Fibroblast of mammary gland (primary cell): ENCODE results near the gene TPST2.
A peak's percentile ranks its signal among the peaks of the same experiment; 100 is the strongest.

Experiments used
- DNase-seq: peaks from one replicate; pipeline ENCODE4 v3.0.0-alpha.2; 2010; ENCODE audit warnings: low read depth
- H3K4me3 ChIP-seq: 2 replicates; pipeline ENCODE4 v1.5.1; 2011; ENCODE audit warnings: low read depth, mild to moderate bottlenecking, low read length, moderate library complexity; ENCODE audit not compliant: control insufficient read depth
- TF ChIP-seq, protein P1 (sequence below): conservative IDR thresholded peaks from 2 replicates; pipeline ENCODE4 v1.5.1; 2011; ENCODE audit warnings: low read depth, low read length, inconsistent platforms; ENCODE audit not compliant: control insufficient read depth, insufficient read depth

Gene TPST2

DNA sequence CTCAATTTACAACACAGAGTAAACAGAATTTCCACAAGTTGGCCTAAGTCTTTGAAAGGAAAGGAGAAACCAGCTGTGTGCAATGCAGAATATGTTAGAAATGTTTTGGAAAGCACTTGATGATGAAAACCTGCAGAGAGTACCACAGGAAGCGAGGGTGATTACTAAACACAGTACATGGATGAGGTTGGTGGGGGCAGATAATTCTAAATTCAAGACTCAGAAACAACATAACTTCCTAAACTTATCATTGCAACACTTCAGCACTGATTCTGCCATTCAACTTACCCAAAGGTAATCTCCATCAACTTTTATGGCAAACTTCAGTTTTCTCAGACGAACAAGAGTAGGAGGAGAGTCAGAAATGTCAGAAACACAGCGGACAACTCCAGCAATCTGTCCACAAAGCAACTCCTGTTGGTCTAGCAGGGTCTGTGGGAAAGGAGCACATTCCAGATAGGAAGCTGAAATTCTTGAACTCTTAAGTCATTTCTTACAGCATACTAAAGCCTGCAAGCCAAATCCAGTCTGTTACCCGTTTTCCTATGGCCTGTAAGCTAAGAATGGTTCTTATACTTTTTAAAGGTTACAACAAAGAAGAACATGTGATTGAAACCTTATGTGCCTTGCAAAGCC lies 113.1 kb downstream of the TPST2 start:
- no peak for DNase-seq
- H3K4me3 ChIP-seq, result no peak overlapping the region
- TF ChIP-seq, protein P1, sequence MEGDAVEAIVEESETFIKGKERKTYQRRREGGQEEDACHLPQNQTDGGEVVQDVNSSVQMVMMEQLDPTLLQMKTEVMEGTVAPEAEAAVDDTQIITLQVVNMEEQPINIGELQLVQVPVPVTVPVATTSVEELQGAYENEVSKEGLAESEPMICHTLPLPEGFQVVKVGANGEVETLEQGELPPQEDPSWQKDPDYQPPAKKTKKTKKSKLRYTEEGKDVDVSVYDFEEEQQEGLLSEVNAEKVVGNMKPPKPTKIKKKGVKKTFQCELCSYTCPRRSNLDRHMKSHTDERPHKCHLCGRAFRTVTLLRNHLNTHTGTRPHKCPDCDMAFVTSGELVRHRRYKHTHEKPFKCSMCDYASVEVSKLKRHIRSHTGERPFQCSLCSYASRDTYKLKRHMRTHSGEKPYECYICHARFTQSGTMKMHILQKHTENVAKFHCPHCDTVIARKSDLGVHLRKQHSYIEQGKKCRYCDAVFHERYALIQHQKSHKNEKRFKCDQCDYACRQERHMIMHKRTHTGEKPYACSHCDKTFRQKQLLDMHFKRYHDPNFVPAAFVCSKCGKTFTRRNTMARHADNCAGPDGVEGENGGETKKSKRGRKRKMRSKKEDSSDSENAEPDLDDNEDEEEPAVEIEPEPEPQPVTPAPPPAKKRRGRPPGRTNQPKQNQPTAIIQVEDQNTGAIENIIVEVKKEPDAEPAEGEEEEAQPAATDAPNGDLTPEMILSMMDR, result no peak

DNA sequence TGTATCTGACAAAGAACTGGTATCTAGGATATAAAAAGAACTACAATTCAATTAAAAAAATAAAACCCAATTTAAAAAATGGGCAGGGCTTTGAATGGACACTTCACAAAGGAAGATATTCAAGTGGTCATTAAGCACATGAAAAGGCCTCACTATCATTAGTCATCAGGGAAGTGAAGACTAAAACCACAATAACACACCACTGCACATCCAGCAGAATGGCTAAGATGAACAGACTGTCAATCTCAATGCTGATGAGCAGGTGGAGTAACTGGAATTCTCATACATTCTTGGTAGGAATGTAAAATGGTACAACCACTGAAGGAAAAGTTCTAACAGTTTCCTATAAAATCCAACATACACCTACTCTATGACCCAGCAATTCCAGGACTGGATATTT lies 115.2 kb downstream of the TPST2 start:
- H3K4me3 ChIP-seq, result no peak overlapping the region
- TF ChIP-seq, protein P1, result no peak
- peak; percentile 39 for DNase-seq
